ENCODE results near the gene PPARA.

Gene PPARA

DNA sequence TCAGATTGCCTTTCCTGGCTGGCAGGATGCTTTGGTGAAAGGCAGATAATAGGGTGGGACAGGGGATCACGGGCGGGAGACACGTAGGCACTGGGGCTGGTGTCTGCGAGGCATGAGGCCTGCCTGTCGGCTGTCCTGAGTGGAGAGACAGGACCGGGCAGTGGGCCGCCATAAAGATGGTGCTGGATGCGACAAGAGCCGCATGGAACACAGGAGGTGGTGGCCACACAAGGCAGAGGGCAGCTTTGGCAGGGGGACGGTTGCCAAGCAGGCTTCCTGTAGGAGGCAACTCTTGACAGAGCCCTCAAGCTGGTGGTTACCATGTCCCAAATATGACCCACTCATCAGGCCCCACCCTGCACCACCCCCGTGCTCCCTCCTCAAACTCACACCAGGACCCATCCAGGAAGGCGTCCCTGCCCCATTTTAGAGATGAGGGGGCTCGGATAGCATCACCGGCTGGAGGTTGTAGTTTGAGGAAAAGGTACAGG, 4.9 kb upstream of the PPARA start:
- no peak for DNase-seq (ENCODE audit: low read depth, low spot score)
- H3K4me3 ChIP-seq (ENCODE audit: low read depth, low read length): no peak overlapping the region
- in situ Hi-C loops (cut with HindIII; ENCODE audit: low sequenced_read_pairs): no loop called here
- TF ChIP-seq CTCF (IDR thresholded peaks at IDR 0.05; ENCODE audit: low read depth, low read length): no peak

GRCh38 chr22:46145896-46146295, 4.4 kb upstream of the PPARA start:
- in situ Hi-C loops (cut with HindIII; ENCODE audit: low sequenced_read_pairs): no loop called here
- DNase-seq (ENCODE audit: low read depth, low spot score): no peak
- H3K4me3 ChIP-seq (ENCODE audit: low read depth, low read length): no peak overlapping the region
- TF ChIP-seq CTCF (IDR thresholded peaks at IDR 0.05; ENCODE audit: low read depth, low read length): no peak

- no peak for TF ChIP-seq CTCF (IDR thresholded peaks at IDR 0.05; ENCODE audit: low read depth, low read length)
- DNase-seq (ENCODE audit: low read depth, low spot score): no peak
- in situ Hi-C loops (cut with HindIII; ENCODE audit: low sequenced_read_pairs): no loop called here
- no peak overlapping the region for H3K4me3 ChIP-seq (ENCODE audit: low read depth, low read length)
These were observed 4.0 kb upstream of the PPARA start for GRCh38 chr22:46146329-46146728.

DNA sequence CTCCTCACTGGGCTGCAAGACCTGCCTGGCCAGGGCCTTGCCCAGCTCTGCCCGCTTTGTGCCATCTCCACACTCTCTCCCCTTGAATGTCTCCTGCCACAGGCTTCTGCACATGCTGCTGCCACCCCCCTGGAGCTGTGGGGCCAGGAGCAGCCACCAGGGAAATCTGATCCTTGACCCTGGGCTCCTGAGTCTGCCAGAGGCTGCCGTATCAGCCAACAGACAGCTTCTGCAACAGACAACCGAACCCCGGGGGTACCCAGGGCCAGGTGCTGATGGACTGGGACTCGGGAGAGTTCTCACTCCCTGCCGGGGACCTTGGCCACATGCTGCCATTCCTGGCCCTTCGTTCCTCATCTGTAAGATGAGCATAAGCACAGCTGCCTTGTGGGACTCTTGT, 3.3 kb upstream of the PPARA start:
- DNase-seq (ENCODE audit: low read depth, low spot score): no peak
- no peak for TF ChIP-seq CTCF (IDR thresholded peaks at IDR 0.05; ENCODE audit: low read depth, low read length)
- in situ Hi-C loops (cut with HindIII; ENCODE audit: low sequenced_read_pairs): no loop called here
- H3K4me3 ChIP-seq (ENCODE audit: low read depth, low read length): no peak overlapping the region

DNA sequence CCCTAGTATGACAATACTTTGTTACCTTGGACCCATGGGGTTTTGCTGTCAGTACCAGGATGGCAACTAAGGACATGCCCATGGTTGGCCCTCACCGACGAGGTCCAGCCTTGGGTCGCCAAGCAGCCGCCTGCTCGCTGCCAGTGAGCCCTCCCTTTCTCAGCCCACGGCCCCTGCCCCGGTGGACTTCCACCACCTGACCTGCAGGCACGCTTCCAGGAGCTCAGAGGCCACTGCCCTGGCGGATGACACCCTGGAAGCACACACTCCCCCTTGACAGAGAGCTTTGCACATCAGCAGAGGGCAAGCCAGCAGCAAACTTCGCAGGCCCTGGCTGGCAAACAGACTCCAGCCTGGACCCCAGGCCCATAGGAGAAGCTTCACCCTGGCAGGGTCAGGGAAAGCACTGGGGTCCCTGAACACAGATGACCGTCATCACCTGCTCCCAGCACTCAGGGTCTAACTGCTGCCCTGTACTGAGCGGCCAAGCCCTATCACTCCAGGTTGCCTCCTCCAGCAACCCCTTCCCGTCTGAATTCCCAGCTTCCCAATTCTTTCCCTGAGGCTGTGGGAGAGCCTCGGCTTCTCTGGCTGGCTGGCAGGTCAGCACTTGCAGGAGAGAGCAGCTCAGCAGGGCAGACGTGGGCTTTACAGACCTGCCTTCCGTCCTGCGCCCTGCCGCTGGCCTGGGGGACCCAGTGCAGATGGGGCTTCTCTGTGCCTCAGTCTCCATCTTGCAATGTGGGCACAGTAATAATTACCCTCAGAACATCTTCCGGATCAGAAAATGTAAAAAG, 2.7 kb upstream of the PPARA start:
- no peak for DNase-seq (ENCODE audit: low read depth, low spot score)
- no peak for TF ChIP-seq CTCF (IDR thresholded peaks at IDR 0.05; ENCODE audit: low read depth, low read length)
- no peak overlapping the region for H3K4me3 ChIP-seq (ENCODE audit: low read depth, low read length)
- in situ Hi-C loops (cut with HindIII; ENCODE audit: low sequenced_read_pairs): no loop called here

DNA sequence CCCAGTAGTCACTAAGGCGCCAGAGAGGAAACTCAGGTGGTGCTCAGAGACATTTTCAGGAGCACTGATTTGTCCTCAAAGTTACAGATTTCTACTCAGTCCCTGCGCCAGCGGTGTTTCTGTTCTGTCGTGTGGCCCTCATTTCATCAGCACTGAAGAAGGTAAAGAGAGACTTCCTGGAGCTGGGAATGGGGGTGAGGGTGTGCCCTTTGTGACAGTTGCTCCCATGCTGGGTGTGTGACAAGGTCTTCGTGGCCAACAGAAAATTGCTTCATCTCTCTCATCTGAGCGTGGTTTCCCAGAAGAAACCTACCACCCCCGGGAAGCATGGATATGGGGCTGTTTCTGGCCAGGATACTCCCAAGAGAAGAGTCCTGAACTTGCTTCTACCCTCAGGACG, 2.0 kb upstream of the PPARA start:
- H3K4me3 ChIP-seq (ENCODE audit: low read depth, low read length): no peak overlapping the region
- DNase-seq (ENCODE audit: low read depth, low spot score): no peak
- no peak for TF ChIP-seq CTCF (IDR thresholded peaks at IDR 0.05; ENCODE audit: low read depth, low read length)
- in situ Hi-C loops (cut with HindIII; ENCODE audit: low sequenced_read_pairs): no loop called here

Measured in astrocyte of the spinal cord (primary cell).